Pancreas (tissue), 10 donors: ENCODE measurements around the gene PITX1. TPM values are rescaled to one million over a fixed set of nuclear protein-coding genes. Genes with fewer than 3 reads are reported as not detected.

Experiments
- ATAC-seq, 4 donors: fragments of 200-7000 bp; cut with Tn5 transposase; one replicate each; pipeline versions ENCODE4 v1.8.0 to v1.9.1; 2020; ENCODE audit warnings: mild to moderate bottlenecking in 4 of 4, moderate library complexity in 4 of 4
- DNase-seq, 6 donors: peaks; one replicate each; pipeline ENCODE4 v3.0.0-alpha.2; 2020
- FAIRE-seq: peaks from 2 replicates; lab custom pipeline; 2012; peaks lifted over from hg19 to GRCh38; lab: Jason Lieb, UNC
- H3K27ac ChIP-seq, 4 donors: fragments of 200-600 bp; sonication (generic); 1 replicate in 3 of 4; 2 replicates in 1 of 4; pipeline versions ENCODE4 v1.5.0 to v1.8.0; 2020
- H3K27me3 ChIP-seq, 4 donors: fragments of 200-600 bp; one replicate each; pipeline ENCODE4 v1.8.0; 2021
- H3K36me3 ChIP-seq, 3 donors: fragments of 200-600 bp; sonication (generic) in 1 of 3; one replicate each; pipeline versions ENCODE4 v1.5.0 to v1.8.0; 2020 to 2021
- H3K4me1 ChIP-seq, 3 donors: fragments of 200-600 bp; one replicate each; pipeline ENCODE4 v1.8.0; 2021
- H3K4me3 ChIP-seq, 4 donors: fragments of 200-600 bp; sonication (generic) in 2 of 4; one replicate each; pipeline versions ENCODE4 v1.5.0 to v1.8.0; 2020 to 2021
- H3K9me3 ChIP-seq, 4 donors: fragments of 200-600 bp; one replicate each; pipeline ENCODE4 v1.8.0; 2021
- WGBS, 2 donors: extraction: QIAGEN DNeasy Blood & Tissue Kit; methylation state at CpG; one replicate each; pipeline ENCODE4 v1.1.7; 2013; 5-methylcytosine and 5-hydroxymethylcytosine counted together
- intact Hi-C, 3 donors: fragments of 100-400 bp; cut with DNase I; formaldehyde crosslinking; loops; one replicate each; pipeline versions ENCODE4 v1.11.1 to v1.14.2; 2022
- polyA plus RNA-seq, 2 donors: library from polyadenylated mRNA; stranded (reverse); fragments of 200-250 nt; gene quantifications; one replicate each; pipeline ENCODE4 v1.2.3, GENCODE V29; 2013
- total RNA-seq, 6 donors: library from RNA; stranded (reverse); fragmentation: NEBNext Ultra II Directional in 4 of 6; extraction: Animal tissue kit (Norgen Biotek cat#: 25700) in 4 of 6; gene quantifications; one replicate each; pipeline versions ENCODE4 v1.2.1 to v1.2.4, GENCODE V29; 2021 to 2023
- TF ChIP-seq, protein P1 (sequence below), 4 donors: fragments of 200-600 bp; sonication (generic) in 3 of 4; IDR thresholded peaks; one replicate each; pipeline versions ENCODE4 v1.5.0 to v1.8.0; 2021; ENCODE audit warnings: antibody characterized with exemption in 4 of 4
- donor health status: healthy with polysubstance abuse.
- donor health status: DM: no; HTN: no; CAD: no; lungs with moderate emphysema.
- donor health status: DM: no; HTN: no; CAD: no.
- donor health status: control.
- donor health status: control.
- donor health status: Bipolar disorder and iron deficiency.
- donor health status: DM: yes; HTN: yes; CAD: no.
- donor health status: DM: no; HTN: no; CAD: no.
- donor health status: DM: no; HTN: no; CAD: no.
- donor health status: DM: yes; HTN: yes; CAD: no.

Gene PITX1
- total and polyA plus RNA-seq, 8 donors: 0.12 to 0.28 (median 0.17) TPM; not detected in 4

DNA sequence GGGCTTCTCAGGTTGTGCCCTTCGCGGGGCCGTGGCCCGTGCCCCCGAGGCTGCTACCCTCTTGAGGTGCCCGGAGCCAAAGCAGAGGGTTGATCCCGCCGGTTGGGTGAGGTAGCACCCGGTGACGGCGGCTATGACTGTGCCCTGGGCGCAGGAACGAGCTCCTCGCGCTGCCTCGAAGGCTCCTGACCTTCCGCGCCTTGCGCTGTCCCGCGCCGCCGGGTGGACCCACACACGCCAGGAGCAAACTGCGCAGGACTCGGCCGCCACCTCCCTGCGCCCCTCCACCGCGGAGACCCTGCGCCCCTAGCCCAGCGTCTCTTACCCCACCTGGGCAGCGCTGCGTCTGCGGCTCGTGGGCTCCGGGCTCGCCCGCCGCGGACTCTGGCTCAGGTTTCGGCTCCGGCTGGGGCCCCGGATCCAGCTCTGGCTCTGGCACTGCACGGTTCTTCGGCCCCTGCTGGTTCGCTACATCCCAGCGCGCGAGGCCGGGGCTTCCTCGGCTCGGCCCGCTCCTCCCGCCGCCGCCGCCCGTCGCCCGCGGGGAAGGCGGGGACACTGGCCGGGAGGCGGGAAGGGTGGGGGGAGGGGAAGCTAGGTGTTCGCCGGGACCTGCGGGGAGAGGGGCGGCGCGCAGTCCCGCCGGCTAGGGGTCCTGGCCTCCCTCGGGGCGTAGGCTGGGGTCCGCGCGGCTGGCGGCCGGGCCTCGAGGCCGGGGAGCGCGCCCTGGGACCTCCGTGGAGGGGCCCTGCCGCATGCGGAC lies 5.4 kb upstream of the PITX1 start:
- Histone ChIP-seq H3K4me1 (peaks cover 0 to 5% (median 0%) of the 10 kb centered on the region in 3 donors), H3K27ac (no peak overlapping the region), H3K9me3 (no peaks in the 10 kb centered on the region), H3K4me3 (peak overlapping the region in 2 of 4 donors; percentile 18 to 33), H3K36me3 (no peaks in the 10 kb centered on the region), H3K27me3 (peaks cover 0 to 41% (median 17%) of the 10 kb centered on the region in 4 donors)
- no peak for FAIRE-seq
- intact Hi-C loops: no loop called here
- peak in 1 of 6 donors; percentile 73 for DNase-seq
- TF ChIP-seq, protein P1, sequence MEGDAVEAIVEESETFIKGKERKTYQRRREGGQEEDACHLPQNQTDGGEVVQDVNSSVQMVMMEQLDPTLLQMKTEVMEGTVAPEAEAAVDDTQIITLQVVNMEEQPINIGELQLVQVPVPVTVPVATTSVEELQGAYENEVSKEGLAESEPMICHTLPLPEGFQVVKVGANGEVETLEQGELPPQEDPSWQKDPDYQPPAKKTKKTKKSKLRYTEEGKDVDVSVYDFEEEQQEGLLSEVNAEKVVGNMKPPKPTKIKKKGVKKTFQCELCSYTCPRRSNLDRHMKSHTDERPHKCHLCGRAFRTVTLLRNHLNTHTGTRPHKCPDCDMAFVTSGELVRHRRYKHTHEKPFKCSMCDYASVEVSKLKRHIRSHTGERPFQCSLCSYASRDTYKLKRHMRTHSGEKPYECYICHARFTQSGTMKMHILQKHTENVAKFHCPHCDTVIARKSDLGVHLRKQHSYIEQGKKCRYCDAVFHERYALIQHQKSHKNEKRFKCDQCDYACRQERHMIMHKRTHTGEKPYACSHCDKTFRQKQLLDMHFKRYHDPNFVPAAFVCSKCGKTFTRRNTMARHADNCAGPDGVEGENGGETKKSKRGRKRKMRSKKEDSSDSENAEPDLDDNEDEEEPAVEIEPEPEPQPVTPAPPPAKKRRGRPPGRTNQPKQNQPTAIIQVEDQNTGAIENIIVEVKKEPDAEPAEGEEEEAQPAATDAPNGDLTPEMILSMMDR (IDR thresholded peaks at IDR 0.05): no peak
- WGBS, 2 donors: 3 to 4% methylated on average over 68 to 87 of the region's 87 CpGs
- peak; percentile 38 to 48 (median 44) for ATAC-seq

- DNase-seq (peak in 1 of 6 donors; percentile 37), ATAC-seq (no peak), FAIRE-seq (no peak)
- Histone ChIP-seq H3K9me3 (no peaks in the 10 kb centered on the region), H3K36me3 (no peaks in the 10 kb centered on the region), H3K4me3 (peak overlapping the region in 2 of 4 donors; percentile 18 to 33), H3K27ac (no peak overlapping the region), H3K4me1 (peaks cover 0 to 5% (median 0%) of the 10 kb centered on the region in 3 donors), H3K27me3 (peaks cover 0 to 41% (median 17%) of the 10 kb centered on the region in 4 donors)
- 8 to 10% methylated on average over 40 to 42 of the region's 42 CpGs for WGBS, 2 donors
- TF ChIP-seq, protein P1 (IDR thresholded peaks at IDR 0.05): no peak
- intact Hi-C loops: no loop called here
Measured at GRCh38 chr5:135038813-135039270, 4.8 kb upstream of the PITX1 start.

DNA sequence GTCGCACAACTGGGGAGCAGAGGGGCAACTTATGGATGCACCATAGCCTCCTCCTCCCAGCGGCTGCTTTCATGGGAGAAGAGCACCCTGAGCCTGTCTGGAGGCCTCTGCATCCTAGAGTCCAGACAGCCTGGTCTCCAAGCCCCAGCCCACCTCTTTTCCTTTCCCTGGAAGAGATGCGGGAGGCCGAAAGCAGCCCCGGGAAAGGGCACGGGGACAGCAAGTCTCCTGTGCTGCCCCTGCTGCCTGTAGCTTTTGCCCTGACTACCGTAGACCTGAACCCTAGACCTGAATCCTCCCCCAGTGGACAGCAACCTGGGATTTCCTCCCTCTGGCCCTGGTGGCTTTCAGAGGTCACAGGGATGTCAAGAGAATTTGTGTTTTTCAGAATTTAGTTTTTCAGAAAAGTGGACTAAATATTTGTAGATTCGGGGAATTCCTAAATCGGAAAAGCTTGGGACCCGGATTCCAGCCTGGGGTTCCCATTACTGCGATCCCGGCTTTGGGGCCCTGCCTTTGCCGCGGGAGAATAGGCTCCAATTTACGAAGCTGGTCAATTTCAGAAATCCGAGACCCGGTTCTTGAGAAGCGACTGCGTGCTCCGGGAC lies 4.3 kb upstream of the PITX1 start:
- Histone ChIP-seq H3K36me3 (no peaks in the 10 kb centered on the region), H3K4me1 (peaks cover 0 to 8% (median 5%) of the 10 kb centered on the region in 3 donors), H3K9me3 (no peaks in the 10 kb centered on the region), H3K4me3 (no peak overlapping the region), H3K27ac (no peak overlapping the region), H3K27me3 (peaks cover 0 to 42% (median 17%) of the 10 kb centered on the region in 4 donors)
- ATAC-seq (no peak), DNase-seq (peak in 1 of 6 donors; percentile 34), FAIRE-seq (no peak)
- TF ChIP-seq, protein P1 (IDR thresholded peaks at IDR 0.05): no peak
- 19 to 24% methylated on average over 20 of the region's 20 CpGs for WGBS, 2 donors
- intact Hi-C loops: no loop called here

GRCh38 chr5:135037519-135038204 lies 3.6 kb upstream of the PITX1 start:
- DNase-seq (peak in 1 of 6 donors; percentile 27), ATAC-seq (no peak), FAIRE-seq (no peak)
- Histone ChIP-seq H3K4me3 (no peak overlapping the region), H3K27ac (no peak overlapping the region), H3K27me3 (peaks cover 5 to 49% (median 17%) of the 10 kb centered on the region in 4 donors), H3K4me1 (peaks cover 0 to 14% (median 6%) of the 10 kb centered on the region in 3 donors), H3K9me3 (no peaks in the 10 kb centered on the region), H3K36me3 (no peaks in the 10 kb centered on the region)
- intact Hi-C loops: no loop called here
- TF ChIP-seq, protein P1 (IDR thresholded peaks at IDR 0.05): no peak
- 29 to 32% methylated on average over 11 of the region's 11 CpGs for WGBS, 2 donors
